Measurements from ENCODE around the gene SCAND1.
"Not testable (repeated sequence)": the region's sequence is repeated elsewhere in the genome, so short reads cannot be mapped to it uniquely, and the experiment has no call there.

The SCAND1 gene

GRCh38 chr20:35954200-35954906 is at the start of gene SCAND1:
Gene SCAND1, minus strand, starts transcription at chr20:35954502. Its CDS starts 218 bp downstream, at chr20:35954284.
- peak; percentile 94 to 98 for DNase-seq (ENCODE audit: low read depth in 2 of 2)

- DNase-seq (ENCODE audit: low read depth in 2 of 2) = no peak
Observed at GRCh38 chr20:36004045-36004444, 49.7 kb upstream of the SCAND1 start.

GRCh38 chr20:36002855-36003254 is 48.6 kb upstream of the SCAND1 start:
- DNase-seq (ENCODE audit: low read depth in 2 of 2) = no peak

GRCh38 chr20:36001331-36001730 is 47.0 kb upstream of the SCAND1 start:
- DNase-seq (ENCODE audit: low read depth in 2 of 2) = not testable (repeated sequence)

GRCh38 chr20:35996492-35996891 is 42.2 kb upstream of the SCAND1 start:
- not testable (repeated sequence) for DNase-seq (ENCODE audit: low read depth in 2 of 2)

GRCh38 chr20:35994994-35995453 is 40.7 kb upstream of the SCAND1 start:
- DNase-seq (ENCODE audit: low read depth in 2 of 2) = peak; percentile 73 to 75

- DNase-seq (ENCODE audit: low read depth in 2 of 2) = peak; percentile 4 to 10
Observed at GRCh38 chr20:35992713-35993335, 38.5 kb upstream of the SCAND1 start.

GRCh38 chr20:35991142-35991771 is 37.0 kb upstream of the SCAND1 start:
- DNase-seq (ENCODE audit: low read depth in 2 of 2) = no peak

GRCh38 chr20:35988910-35989463 is 34.7 kb upstream of the SCAND1 start:
- DNase-seq (ENCODE audit: low read depth in 2 of 2) = no peak

- no peak for DNase-seq (ENCODE audit: low read depth in 2 of 2)
Observed at GRCh38 chr20:35985806-35986205, 31.5 kb upstream of the SCAND1 start.

- DNase-seq (ENCODE audit: low read depth in 2 of 2) = no peak
Observed at GRCh38 chr20:35984382-35984781, 30.1 kb upstream of the SCAND1 start.

GRCh38 chr20:35981969-35982368 is 27.7 kb upstream of the SCAND1 start:
- no peak for DNase-seq (ENCODE audit: low read depth in 2 of 2)

GRCh38 chr20:35979544-35979943 is 25.2 kb upstream of the SCAND1 start:
- DNase-seq (ENCODE audit: low read depth in 2 of 2) = no peak

- no peak for DNase-seq (ENCODE audit: low read depth in 2 of 2)
Observed at GRCh38 chr20:35978041-35978513, 23.8 kb upstream of the SCAND1 start.

- no peak for DNase-seq (ENCODE audit: low read depth in 2 of 2)
Observed at GRCh38 chr20:35975576-35976373, 21.5 kb upstream of the SCAND1 start.

GRCh38 chr20:35974256-35974655 is 20.0 kb upstream of the SCAND1 start:
- no peak for DNase-seq (ENCODE audit: low read depth in 2 of 2)

- no peak for DNase-seq (ENCODE audit: low read depth in 2 of 2)
Observed at GRCh38 chr20:35972462-35972861, 18.2 kb upstream of the SCAND1 start.

GRCh38 chr20:35971981-35972380 is 17.7 kb upstream of the SCAND1 start:
- no peak for DNase-seq (ENCODE audit: low read depth in 2 of 2)

- no peak for DNase-seq (ENCODE audit: low read depth in 2 of 2)
Observed at GRCh38 chr20:35968930-35969329, 14.6 kb upstream of the SCAND1 start.

GRCh38 chr20:35967979-35968640 is 13.8 kb upstream of the SCAND1 start, which contains the start of gene CNBD2:
Gene CNBD2, plus strand, starts transcription at chr20:35968590. Its CDS starts 173 bp downstream, at chr20:35968763.
- no peak for DNase-seq (ENCODE audit: low read depth in 2 of 2)

GRCh38 chr20:35963878-35964277 is 9.6 kb upstream of the SCAND1 start:
- no peak for DNase-seq (ENCODE audit: low read depth in 2 of 2)

All from stimulated activated CD4-positive, alpha-beta T cell treated with anti-CD3 and anti-CD28 coated beads, Interleukin-4, amount 100 ng/mL, for 48 hours (primary cell).